ENCODE data around the gene CD164L2.

Gene CD164L2

GRCh38 chr1:27338751-27339150, 44.4 kb downstream of the CD164L2 start:
- in situ Hi-C loops (cut with MboI; ENCODE audit: low pct_unique_long_range_greater_than_20kb, low sequenced_read_pairs): no loop called here

GRCh38 chr1:27336756-27337155, 46.4 kb downstream of the CD164L2 start:
- in situ Hi-C loops (cut with MboI; ENCODE audit: low pct_unique_long_range_greater_than_20kb, low sequenced_read_pairs): no loop called here
- DNase-seq: no peak

More at GRCh38 chr1:27338751-27339150, 44.4 kb downstream of the CD164L2 start:
- DNase-seq: no peak

DNA sequence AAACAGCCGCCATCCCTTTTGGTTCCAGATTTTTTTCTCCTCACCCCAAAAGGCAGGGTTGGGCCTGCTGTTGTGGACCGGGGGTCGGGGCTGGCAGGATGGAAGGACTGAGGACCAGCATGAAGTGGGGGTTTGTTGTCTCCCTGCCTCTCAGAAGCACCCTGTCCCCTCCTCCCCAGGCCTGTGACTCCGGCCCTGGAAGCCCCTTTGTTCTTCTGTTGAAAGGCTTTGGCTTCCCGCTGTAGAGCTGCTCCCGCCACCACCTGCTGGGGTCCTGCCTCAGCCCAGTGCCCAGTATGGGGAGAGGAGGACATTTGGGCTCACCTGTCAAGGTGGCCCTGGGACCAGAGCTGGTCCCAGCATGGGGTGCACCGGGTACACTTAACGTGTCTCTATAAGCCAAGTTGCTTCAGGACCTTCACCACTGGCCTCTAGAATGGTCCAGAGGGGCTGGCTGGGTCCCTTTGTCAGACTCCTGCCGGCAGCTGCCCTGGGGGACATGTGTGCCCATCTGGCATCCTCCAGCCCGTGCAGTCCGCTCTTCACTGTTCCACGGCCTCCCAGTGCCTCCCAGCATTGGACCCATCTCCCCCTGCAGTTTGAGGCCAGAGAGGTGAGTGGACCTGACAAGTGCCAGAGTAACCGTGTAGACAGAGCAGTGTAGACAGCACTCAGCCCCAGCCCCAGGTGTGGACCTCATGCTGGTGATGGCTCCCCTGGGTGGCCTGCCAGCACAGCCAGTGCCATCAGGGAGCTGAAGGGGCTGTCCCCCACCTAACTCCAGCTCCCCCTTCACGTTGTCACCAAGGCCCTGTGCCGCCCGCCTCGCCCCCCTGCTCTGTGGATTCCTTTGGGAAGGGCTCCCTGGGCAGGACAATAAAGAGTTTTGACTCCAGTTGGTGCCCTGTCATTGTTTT, 47.4 kb downstream of the CD164L2 start:
- in situ Hi-C loops (cut with MboI; ENCODE audit: low pct_unique_long_range_greater_than_20kb, low sequenced_read_pairs): no loop called here
- no peak for DNase-seq

GRCh38 chr1:27333717-27334279, 49.3 kb downstream of the CD164L2 start:
- in situ Hi-C loops (cut with MboI; ENCODE audit: low pct_unique_long_range_greater_than_20kb, low sequenced_read_pairs): no loop called here
- no peak for DNase-seq

GRCh38 chr1:27332536-27333281, 50.4 kb downstream of the CD164L2 start:
- DNase-seq: peak; percentile 56
- in situ Hi-C loops (cut with MboI; ENCODE audit: low pct_unique_long_range_greater_than_20kb, low sequenced_read_pairs): no loop called here

DNA sequence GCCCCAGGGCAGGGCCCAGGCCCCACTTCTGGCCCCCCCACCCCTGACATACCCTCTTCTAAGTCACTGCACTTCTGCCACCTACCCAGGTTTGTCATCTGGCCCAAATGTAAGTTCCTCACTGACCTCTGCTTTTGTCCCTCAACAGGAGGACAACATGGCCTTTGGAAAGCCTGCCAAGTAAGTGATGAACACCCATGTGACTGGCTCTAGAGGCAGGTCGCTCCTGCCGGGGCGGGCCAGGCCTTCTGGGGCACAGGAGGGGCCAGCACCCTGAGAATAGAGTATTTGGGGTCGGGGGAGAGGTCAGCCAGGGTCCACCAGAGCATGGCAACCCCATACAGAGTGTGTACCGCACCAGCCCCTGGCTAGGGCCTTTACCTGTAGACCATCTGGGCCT, 51.2 kb downstream of the CD164L2 start:
- in situ Hi-C loops (cut with MboI; ENCODE audit: low pct_unique_long_range_greater_than_20kb, low sequenced_read_pairs): no loop called here
- DNase-seq: no peak

- in situ Hi-C loops (cut with MboI; ENCODE audit: low pct_unique_long_range_greater_than_20kb, low sequenced_read_pairs): no loop called here
Measured at GRCh38 chr1:27331426-27331825, 51.7 kb downstream of the CD164L2 start.

DNA sequence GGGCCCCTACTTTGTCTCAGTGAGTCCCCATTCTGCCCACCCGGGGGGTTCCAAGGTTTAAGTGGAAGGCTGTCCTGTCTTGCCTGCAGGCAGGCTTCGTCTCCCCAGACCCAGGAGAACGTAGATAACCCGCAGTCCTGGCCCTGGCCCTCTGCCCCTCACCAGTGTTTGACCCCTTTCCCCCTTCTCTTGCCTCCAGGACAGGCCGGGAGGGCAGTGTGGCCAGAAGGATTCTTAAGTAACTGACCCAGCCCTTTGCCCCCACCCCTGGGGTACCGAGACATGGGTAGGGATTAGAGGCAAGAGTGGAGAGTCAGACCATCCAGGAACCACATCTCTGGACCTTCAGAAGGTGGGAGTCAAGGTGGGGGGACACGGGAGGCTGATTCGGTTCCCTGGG, 52.3 kb downstream of the CD164L2 start:
- in situ Hi-C loops (cut with MboI; ENCODE audit: low pct_unique_long_range_greater_than_20kb, low sequenced_read_pairs): no loop called here
- no peak for DNase-seq

More at GRCh38 chr1:27331426-27331825, 51.7 kb downstream of the CD164L2 start:
- DNase-seq: no peak

All from KBM-7 (cell line).